SK-N-SH treated with all-trans-retinoic acid at 6 μM for 48 hours (cell line): ENCODE data around the gene METTL25.

Source experiments
- BACH2 ChIP-seq: fragments of 250-450 bp; sonication (Bioruptor Pico); IDR thresholded peaks from 2 replicates; pipeline ENCODE4 v1.9.0; 2021; ENCODE audit warnings: mild to moderate bottlenecking, borderline replicate concordance
- CSDC2 ChIP-seq: fragments of 250-450 bp; sonication (Bioruptor Pico); IDR thresholded peaks from 2 replicates; pipeline ENCODE4 v1.5.0; 2020; ENCODE audit warnings: mild to moderate bottlenecking, moderate library complexity
- CSRNP3 ChIP-seq: fragments of 250-450 bp; sonication (Bioruptor Pico); IDR thresholded peaks from 2 replicates; pipeline ENCODE4 v1.5.1; 2021; ENCODE audit warnings: mild to moderate bottlenecking, moderate library complexity
- ESRRG ChIP-seq: fragments of 250-450 bp; sonication (Bioruptor Pico); IDR thresholded peaks from 2 replicates; pipeline ENCODE4 v1.6.1; 2021; ENCODE audit warnings: mild to moderate bottlenecking
- OSR1 ChIP-seq: fragments of 250-450 bp; sonication (Bioruptor Pico); IDR thresholded peaks from 2 replicates; pipeline ENCODE4 v1.8.0; 2022; ENCODE audit warnings: moderate library complexity, mild to moderate bottlenecking, inconsistent platforms
- ZNF565 ChIP-seq: fragments of 450-650 bp; formaldehyde crosslinking; conservative IDR thresholded peaks from 2 replicates; pipeline ENCODE4 v1.5.0; 2020; ENCODE audit warnings: low read depth, mild to moderate bottlenecking, moderate library complexity
- ZNF8 ChIP-seq: fragments of 450-650 bp; formaldehyde crosslinking; IDR thresholded peaks from 2 replicates; pipeline ENCODE4 v1.5.0; 2020; ENCODE audit warnings: mild to moderate bottlenecking, moderate library complexity
- TF ChIP-seq, protein P1 (sequence below): fragments of 250-450 bp; sonication (Bioruptor Pico); IDR thresholded peaks from 2 replicates; pipeline ENCODE4 v1.5.0; 2020; ENCODE audit warnings: mild to moderate bottlenecking, moderate library complexity
- TF ChIP-seq, protein P2 (sequence below): fragments of 250-450 bp; sonication (Bioruptor Pico); IDR thresholded peaks from 2 replicates; pipeline ENCODE4 v1.8.0; 2020; ENCODE audit warnings: mild to moderate bottlenecking, moderate library complexity, borderline replicate concordance
- TF ChIP-seq, protein P3 (sequence below): fragments of 250-450 bp; sonication (Bioruptor Pico); IDR thresholded peaks from 2 replicates; pipeline ENCODE4 v1.5.1; 2020; ENCODE audit warnings: low read depth, mild to moderate bottlenecking, moderate library complexity

- TF ChIP-seq OSR1 (CRISPR knock-in tag) (no peak), ZNF8 (CRISPR knock-in tag) (no peak), BACH2 (CRISPR knock-in tag) (no peak), CSRNP3 (CRISPR knock-in tag) (no peak), ZNF565 (CRISPR knock-in tag) (no peak), CSDC2 (CRISPR knock-in tag) (no peak), ESRRG (CRISPR knock-in tag) (no peak)
- TF ChIP-seq, protein P1, sequence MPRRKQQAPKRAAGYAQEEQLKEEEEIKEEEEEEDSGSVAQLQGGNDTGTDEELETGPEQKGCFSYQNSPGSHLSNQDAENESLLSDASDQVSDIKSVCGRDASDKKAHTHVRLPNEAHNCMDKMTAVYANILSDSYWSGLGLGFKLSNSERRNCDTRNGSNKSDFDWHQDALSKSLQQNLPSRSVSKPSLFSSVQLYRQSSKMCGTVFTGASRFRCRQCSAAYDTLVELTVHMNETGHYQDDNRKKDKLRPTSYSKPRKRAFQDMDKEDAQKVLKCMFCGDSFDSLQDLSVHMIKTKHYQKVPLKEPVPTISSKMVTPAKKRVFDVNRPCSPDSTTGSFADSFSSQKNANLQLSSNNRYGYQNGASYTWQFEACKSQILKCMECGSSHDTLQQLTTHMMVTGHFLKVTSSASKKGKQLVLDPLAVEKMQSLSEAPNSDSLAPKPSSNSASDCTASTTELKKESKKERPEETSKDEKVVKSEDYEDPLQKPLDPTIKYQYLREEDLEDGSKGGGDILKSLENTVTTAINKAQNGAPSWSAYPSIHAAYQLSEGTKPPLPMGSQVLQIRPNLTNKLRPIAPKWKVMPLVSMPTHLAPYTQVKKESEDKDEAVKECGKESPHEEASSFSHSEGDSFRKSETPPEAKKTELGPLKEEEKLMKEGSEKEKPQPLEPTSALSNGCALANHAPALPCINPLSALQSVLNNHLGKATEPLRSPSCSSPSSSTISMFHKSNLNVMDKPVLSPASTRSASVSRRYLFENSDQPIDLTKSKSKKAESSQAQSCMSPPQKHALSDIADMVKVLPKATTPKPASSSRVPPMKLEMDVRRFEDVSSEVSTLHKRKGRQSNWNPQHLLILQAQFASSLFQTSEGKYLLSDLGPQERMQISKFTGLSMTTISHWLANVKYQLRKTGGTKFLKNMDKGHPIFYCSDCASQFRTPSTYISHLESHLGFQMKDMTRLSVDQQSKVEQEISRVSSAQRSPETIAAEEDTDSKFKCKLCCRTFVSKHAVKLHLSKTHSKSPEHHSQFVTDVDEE (CRISPR knock-in tag), result no peak
- TF ChIP-seq, protein P2, sequence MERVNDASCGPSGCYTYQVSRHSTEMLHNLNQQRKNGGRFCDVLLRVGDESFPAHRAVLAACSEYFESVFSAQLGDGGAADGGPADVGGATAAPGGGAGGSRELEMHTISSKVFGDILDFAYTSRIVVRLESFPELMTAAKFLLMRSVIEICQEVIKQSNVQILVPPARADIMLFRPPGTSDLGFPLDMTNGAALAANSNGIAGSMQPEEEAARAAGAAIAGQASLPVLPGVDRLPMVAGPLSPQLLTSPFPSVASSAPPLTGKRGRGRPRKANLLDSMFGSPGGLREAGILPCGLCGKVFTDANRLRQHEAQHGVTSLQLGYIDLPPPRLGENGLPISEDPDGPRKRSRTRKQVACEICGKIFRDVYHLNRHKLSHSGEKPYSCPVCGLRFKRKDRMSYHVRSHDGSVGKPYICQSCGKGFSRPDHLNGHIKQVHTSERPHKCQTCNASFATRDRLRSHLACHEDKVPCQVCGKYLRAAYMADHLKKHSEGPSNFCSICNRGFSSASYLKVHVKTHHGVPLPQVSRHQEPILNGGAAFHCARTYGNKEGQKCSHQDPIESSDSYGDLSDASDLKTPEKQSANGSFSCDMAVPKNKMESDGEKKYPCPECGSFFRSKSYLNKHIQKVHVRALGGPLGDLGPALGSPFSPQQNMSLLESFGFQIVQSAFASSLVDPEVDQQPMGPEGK, result no peak
- TF ChIP-seq, protein P3, sequence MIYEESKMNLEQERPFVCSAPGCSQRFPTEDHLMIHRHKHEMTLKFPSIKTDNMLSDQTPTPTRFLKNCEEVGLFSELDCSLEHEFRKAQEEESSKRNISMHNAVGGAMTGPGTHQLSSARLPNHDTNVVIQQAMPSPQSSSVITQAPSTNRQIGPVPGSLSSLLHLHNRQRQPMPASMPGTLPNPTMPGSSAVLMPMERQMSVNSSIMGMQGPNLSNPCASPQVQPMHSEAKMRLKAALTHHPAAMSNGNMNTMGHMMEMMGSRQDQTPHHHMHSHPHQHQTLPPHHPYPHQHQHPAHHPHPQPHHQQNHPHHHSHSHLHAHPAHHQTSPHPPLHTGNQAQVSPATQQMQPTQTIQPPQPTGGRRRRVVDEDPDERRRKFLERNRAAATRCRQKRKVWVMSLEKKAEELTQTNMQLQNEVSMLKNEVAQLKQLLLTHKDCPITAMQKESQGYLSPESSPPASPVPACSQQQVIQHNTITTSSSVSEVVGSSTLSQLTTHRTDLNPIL, result no peak
These were observed 168.9 kb downstream of the METTL25 start for GRCh38 chr12:82527165-82527780.
